Kidney (tissue), 14 donors: ENCODE measurements around the gene LRRC4C. TPM values are rescaled to one million over a fixed set of nuclear protein-coding genes. Genes with fewer than 3 reads are reported as not detected.

ENCODE experiments used
- DNase-seq, 5 donors: peaks; one replicate each; pipeline ENCODE4 v3.0.0-alpha.2; 2013 to 2020
- FAIRE-seq: peaks from 2 replicates; lab custom pipeline; 2012; peaks lifted over from hg19 to GRCh38; lab: Jason Lieb, UNC
- H3K27ac ChIP-seq, 2 donors: one replicate each; pipeline ENCODE4 v1.7.0; 2013; ENCODE audit warnings: low read depth in 2 of 2, low read length in 2 of 2, inconsistent platforms in 1 of 2
- H3K27me3 ChIP-seq: one replicate; pipeline ENCODE4 v1.7.1; 2013; ENCODE audit warnings: low read length, inconsistent platforms; ENCODE audit not compliant: control insufficient read depth, insufficient read depth
- H3K36me3 ChIP-seq, 3 donors: one replicate each; pipeline versions ENCODE4 v1.7.0 to v1.7.1; 2013; ENCODE audit warnings: low read length in 3 of 3, control low read depth in 1 of 3, inconsistent platforms in 1 of 3; ENCODE audit not compliant: insufficient read depth in 3 of 3, control insufficient read depth in 2 of 3
- H3K4me1 ChIP-seq, 3 donors: one replicate each; pipeline versions ENCODE4 v1.7.0 to v1.7.1; 2013; ENCODE audit warnings: low read length in 3 of 3, inconsistent platforms in 1 of 3, low read depth in 1 of 3; ENCODE audit not compliant: control insufficient read depth in 2 of 3, insufficient read depth in 2 of 3
- H3K4me3 ChIP-seq, 3 donors: one replicate each; pipeline versions ENCODE4 v1.7.0 to v1.8.1; 2013; ENCODE audit warnings: low read length in 3 of 3, control low read depth in 1 of 3, inconsistent platforms in 1 of 3
- H3K9ac ChIP-seq, 3 donors: one replicate each; pipeline versions ENCODE4 v1.7.0 to v1.7.1; 2013; ENCODE audit warnings: low read length in 3 of 3, control low read depth in 1 of 3, inconsistent platforms in 1 of 3
- H3K9me3 ChIP-seq, 3 donors: one replicate each; pipeline versions ENCODE4 v1.7.0 to v1.7.1; 2013; ENCODE audit warnings: low read length in 3 of 3, control low read depth in 1 of 3, inconsistent platforms in 1 of 3; ENCODE audit not compliant: control insufficient read depth in 2 of 3, insufficient read depth in 1 of 3
- CTCF ChIP-seq: IDR thresholded peaks from 3 replicates; pipeline ENCODE4 v1.5.1; 2012; ENCODE audit warnings: mild to moderate bottlenecking, moderate library complexity, borderline replicate concordance; ENCODE audit not compliant: insufficient read depth; ENCODE audit errors: extremely low read depth
- intact Hi-C: fragments of 100-400 bp; cut with DNase I; formaldehyde crosslinking; loops from one replicate; pipeline ENCODE4 v1.11.1; 2022
- polyA plus RNA-seq: library from polyadenylated mRNA; stranded (reverse); fragments of 350-450 nt; fragmentation: Illumina TruSeq; extraction: RNeasy Lipid Tissue Mini Kit (QIAGEN cat#74804); gene quantifications from one replicate; pipeline ENCODE4 v1.2.3, GENCODE V29; 2014; ENCODE audit warnings: low read depth, low replicate concordance; ENCODE audit not compliant: insufficient read depth
- total RNA-seq: library from RNA; stranded (reverse); fragmentation: NEBNext Ultra II Directional; extraction: Animal tissue kit (Norgen Biotek cat#: 25700); gene quantifications from one replicate; pipeline ENCODE4 v1.2.1, GENCODE V29; 2021
- donor health status: control.
- donor health status: control.
- donor health status: control.
- donor health status: control.
- donor health status: control.
- donor health status: DM: yes; HTN: yes; CAD: no.
- donor health status: Normal renal cell carcinoma (clear cell type).

The LRRC4C gene
- total and polyA plus RNA-seq, 2 donors from 2014 or later, result 0.26 to 1.6 TPM

GRCh38 chr11:41177791-41178190 is 281.7 kb downstream of the LRRC4C start:
- TF ChIP-seq CTCF, result no peak
- Histone ChIP-seq H3K27ac (no peak overlapping the region), H3K36me3 (no peaks in the 10 kb centered on the region), H3K4me3 (no peak overlapping the region), H3K9ac (no peak overlapping the region), H3K27me3 (no peaks in the 10 kb centered on the region), H3K4me1 (no peaks in the 10 kb centered on the region), H3K9me3 (no peaks in the 10 kb centered on the region)
- FAIRE-seq (no peak), DNase-seq (no peak)
- intact Hi-C loops, result no loop called here

GRCh38 chr11:41175304-41175972 is 284.0 kb downstream of the LRRC4C start:
- H3K27me3 ChIP-seq, result no peaks in the 10 kb centered on the region

GRCh38 chr11:41146326-41146725 is 313.1 kb downstream of the LRRC4C start:
- Histone ChIP-seq H3K4me3 (no peak overlapping the region), H3K36me3 (no peaks in the 10 kb centered on the region), H3K9ac (no peak overlapping the region), H3K27ac (no peak overlapping the region), H3K4me1 (no peaks in the 10 kb centered on the region), H3K9me3 (no peaks in the 10 kb centered on the region), H3K27me3 (no peaks in the 10 kb centered on the region)
- DNase-seq (no peak), FAIRE-seq (no peak)
- TF ChIP-seq CTCF, result no peak
- intact Hi-C loops, result no loop called here

More at GRCh38 chr11:41175304-41175972, 284.0 kb downstream of the LRRC4C start:
- peak in 1 of 5 donors; percentile 32 for DNase-seq
- Histone ChIP-seq H3K9me3 (no peaks in the 10 kb centered on the region), H3K4me1 (no peaks in the 10 kb centered on the region), H3K9ac (no peak overlapping the region), H3K27ac (no peak overlapping the region), H3K36me3 (no peaks in the 10 kb centered on the region), H3K4me3 (no peak overlapping the region)
- no peak for TF ChIP-seq CTCF
- intact Hi-C loops, result no loop called here
- FAIRE-seq, result no peak
